HG03521 (cell line): Measurements from ENCODE around the gene CARD10.

Experiments used
- ATAC-seq: cut with Tn5 transposase; IDR thresholded peaks from one replicate; pipeline ENCODE4 v1.9.1; 2021; ENCODE audit warnings: mild to moderate bottlenecking, moderate library complexity; ENCODE audit not compliant: unreplicated experiment

Gene CARD10, protein sequence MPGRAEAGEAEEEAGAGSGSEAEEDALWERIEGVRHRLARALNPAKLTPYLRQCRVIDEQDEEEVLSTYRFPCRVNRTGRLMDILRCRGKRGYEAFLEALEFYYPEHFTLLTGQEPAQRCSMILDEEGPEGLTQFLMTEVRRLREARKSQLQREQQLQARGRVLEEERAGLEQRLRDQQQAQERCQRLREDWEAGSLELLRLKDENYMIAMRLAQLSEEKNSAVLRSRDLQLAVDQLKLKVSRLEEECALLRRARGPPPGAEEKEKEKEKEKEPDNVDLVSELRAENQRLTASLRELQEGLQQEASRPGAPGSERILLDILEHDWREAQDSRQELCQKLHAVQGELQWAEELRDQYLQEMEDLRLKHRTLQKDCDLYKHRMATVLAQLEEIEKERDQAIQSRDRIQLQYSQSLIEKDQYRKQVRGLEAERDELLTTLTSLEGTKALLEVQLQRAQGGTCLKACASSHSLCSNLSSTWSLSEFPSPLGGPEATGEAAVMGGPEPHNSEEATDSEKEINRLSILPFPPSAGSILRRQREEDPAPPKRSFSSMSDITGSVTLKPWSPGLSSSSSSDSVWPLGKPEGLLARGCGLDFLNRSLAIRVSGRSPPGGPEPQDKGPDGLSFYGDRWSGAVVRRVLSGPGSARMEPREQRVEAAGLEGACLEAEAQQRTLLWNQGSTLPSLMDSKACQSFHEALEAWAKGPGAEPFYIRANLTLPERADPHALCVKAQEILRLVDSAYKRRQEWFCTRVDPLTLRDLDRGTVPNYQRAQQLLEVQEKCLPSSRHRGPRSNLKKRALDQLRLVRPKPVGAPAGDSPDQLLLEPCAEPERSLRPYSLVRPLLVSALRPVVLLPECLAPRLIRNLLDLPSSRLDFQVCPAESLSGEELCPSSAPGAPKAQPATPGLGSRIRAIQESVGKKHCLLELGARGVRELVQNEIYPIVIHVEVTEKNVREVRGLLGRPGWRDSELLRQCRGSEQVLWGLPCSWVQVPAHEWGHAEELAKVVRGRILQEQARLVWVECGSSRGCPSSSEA

DNA sequence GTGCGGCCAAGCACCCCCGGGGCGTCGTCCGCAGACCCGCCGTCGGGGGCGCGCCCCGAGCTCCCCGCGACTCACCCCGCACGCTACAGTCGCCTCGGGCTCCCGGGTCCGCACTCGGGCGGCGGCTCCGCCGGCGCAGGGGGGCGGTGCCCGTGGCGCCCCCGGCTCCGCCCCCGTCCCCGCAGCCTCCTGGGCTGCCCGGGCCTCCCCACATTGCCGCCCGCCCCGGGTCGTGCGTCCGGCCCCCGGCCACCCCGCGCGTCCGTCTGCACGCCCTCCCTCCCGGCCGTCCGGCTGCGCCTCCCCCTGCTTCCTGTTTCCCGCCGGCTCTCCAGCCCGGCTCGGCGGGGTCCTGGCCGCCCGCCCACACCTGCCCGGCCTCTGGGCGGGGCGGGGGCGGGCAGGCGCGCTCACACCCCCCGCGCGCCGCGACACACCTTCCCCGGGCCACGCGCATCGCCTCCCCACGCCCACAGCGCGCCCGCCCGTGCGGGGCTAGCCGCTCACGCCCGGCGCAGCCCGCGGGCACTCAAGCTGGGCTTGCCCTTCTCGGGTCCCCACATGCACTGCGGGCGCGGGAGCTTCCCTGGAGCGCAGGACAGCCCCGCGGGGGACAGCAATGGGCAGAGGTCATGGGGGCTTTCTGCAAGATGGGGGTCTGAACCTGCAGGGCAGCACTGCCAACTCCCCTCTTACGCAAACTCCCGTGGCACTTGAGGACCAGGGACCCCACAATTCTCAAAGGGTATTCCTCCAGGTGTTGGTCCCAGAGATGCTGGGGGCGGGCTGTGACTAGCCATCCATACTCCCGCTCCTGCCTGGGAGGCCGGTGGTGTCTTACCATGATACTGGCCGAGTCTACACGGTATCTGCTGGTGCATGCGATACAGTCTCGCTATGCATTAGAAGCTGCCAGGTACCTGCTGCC is at the start of gene CARD10:
TSS of gene CARD10 (minus strand) at position 148 of the 928 bp plus-strand sequence. CDS start 215 bp downstream, outside the sequence.
- no peak for ATAC-seq

DNA sequence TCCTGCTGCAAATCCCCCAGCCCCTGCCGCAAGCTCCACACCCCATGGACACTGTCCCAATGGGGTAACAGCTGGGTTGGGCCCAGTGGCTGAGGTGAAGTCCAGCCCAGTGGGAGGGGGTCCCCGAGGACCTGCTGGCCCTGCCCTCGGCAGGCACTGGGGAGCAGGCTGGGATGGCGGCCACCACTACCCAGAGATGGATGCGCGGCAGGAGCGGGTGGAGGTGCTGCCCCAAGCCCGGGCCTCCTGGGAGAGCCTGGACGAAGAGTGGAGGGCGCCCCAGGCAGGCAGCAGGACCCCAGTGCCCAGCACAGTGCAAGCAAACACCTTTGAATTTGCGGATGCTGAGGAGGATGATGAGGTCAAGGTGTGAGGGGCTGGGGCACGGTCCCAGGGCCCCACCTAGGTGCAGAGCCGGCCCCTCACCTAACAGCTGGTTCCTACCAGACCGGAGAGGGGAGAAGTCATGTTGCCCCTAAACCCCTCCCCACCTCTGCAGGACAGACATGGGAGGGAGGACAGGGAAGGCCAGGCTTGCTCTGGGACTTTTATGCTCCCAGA is 49.3 kb upstream of the CARD10 start:
- no peak for ATAC-seq

DNA sequence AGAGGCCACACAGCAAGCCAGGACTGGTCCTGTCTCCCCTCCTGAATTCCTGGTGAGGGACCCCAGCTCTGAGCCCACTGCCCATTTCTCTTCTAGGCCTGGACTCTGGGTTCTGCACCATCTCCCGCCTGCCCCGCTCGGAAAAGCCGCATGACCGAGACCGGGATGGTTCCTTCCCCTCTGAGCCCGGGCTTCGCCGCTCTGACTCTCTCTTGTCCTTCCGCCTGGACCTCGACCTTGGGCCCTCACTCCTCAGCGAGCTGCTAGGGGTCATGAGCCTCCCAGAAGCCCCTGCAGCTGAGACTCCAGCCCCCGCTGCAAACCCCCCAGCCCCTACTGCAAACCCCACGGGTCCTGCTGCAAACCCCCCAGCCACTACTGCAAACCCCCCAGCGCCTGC is 48.8 kb upstream of the CARD10 start:
- no peak for ATAC-seq

DNA sequence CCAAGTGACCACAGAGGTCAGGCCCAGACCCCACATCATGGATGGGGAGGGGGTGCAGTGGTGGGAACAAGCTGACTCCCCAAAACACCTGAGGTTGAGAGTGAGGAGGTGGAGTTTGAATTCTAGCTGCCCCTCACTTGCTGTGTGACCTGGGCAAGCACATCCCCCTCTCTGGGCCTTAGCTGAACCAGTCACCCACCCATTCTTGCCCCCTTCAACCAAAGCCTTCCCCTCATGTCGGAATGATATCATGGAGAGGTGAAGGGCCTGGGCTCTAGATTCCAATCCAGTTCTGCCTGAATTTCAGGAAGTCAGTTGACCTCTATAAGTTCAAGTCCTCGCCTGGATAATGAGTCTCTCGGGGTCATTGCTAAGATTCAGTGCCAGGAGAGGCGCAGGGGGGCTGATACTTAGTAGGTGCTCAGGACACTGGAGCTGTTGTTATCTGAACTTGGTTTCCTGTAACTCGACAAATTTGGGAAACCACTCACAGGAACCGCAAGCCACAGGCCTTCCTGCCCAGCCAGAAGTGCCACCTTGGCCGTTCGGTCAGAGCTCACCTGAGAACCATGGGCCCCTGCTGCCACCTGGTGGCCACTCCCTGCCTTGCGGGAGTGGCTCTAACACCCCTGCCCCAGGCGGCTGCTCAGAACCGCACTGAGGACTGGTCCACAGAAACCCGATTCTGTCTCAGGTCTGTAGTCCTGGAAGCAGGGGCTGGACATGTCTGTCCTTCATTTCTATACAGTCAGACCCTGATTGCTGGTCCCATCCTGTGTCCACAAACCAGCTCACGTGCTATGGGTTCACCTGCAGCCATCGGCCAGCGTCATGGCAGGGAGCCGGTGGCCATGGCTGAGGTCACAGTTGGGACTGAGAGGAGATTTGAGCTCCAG is 47.9 kb upstream of the CARD10 start:
- ATAC-seq, result peak; percentile 82

DNA sequence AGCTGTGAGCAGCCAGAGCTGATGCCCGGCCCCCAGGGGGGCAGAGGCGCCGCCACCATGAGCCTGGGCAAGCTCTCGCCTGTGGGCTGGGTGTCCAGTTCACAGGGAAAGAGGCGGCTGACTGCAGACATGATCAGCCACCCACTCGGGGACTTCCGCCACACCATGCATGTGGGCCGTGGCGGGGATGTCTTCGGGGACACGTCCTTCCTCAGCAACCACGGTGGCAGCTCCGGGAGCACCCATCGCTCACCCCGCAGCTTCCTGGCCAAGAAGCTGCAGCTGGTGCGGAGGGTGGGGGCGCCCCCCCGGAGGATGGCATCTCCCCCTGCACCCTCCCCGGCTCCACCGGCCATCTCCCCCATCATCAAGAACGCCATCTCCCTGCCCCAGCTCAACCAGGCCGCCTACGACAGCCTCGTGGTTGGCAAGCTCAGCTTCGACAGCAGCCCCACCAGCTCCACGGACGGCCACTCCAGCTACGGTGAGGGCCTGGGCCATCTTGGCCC is 47.2 kb upstream of the CARD10 start:
- no peak for ATAC-seq

DNA sequence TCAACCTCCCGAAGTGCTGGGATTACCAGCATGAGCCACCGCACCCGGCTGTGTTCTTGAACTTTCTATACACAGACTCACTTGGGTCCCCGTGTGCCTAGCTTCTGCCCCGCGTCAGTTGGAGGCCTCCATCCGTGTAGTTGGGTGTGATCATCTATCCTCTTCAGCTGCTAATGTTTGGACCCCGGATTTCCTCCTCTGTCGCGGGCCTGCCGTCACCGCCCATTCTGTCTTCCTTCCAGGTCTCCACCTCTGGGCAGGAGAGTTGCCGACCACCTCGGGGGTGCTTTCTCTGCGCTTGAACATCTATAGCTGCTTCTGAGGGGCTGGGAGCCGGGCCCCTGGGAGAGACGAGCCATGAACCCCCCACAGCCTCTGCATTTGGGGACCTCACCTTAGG is 46.6 kb upstream of the CARD10 start:
- no peak for ATAC-seq

DNA sequence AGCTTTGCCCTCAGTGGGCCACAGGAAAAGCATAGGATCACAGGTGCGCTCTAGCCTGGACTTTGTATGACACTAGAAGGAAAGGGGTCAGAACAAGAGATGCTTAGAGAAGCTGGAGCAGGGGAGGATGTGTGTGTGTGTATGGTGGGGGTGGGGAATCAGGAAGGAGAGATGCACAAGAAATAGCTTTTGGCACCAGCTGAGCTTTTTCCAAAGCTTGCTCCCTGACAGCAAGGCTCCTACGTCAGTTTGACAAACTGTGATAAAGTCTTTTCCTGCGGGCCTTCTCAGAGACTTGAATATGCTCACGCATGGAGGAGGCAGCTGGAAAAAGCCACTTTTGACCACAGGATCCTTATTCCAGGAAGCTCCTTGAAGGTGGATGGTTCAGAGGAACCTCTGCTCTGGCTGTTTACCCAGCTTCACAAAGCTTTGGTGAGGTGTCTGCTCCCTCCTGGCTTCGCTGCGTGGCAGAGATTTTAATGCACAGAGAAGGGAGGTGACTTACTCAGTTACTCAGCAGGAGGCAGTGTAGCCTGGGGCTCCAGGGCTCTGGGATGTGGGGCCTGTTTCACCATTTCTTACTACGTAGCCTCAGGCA is 45.0 kb upstream of the CARD10 start:
- ATAC-seq, result no peak

DNA sequence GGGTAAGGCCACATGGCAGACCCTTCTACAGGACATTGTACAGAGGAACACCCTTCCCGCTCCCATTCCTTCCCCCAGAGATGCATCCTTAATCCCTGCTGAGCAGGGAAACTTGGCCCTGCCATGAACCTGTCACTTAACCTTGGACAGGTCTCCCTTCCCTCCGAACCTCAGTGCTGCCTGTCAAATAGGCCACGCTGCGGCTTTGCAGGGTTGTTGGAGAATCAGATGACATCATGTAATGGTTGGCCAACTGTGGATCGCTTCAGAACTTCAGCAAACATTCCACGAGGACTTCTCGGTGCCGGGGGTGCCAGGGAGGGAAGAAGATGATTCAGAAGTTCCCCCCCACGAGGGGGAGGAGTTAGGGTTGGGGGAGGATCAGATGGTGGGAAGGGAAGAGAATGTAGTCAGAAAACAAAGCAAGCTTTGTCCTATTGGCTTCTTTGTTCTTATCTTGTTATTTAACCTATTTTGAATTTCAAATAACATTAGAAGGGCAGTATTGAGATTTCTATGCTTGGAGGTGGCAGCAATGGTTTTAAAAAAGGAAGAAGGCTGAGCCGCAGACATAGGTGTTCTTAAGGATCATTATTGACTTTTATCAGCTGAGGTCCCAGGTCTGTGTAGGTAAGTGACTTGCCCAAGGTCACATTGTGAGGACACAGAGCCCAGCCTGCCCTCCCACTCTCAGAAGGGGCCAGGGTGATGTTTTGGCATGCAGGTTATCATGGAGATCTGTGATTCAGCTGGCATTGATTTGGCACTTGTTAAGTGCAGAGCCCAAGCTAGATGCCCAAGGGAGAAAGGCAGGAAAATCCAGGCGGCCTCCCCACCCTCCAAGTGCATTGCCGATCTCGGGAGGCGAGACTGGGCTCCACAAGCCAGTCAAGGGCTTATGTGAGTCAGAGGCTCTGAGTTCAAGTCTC is 44.2 kb upstream of the CARD10 start:
- ATAC-seq, result no peak

DNA sequence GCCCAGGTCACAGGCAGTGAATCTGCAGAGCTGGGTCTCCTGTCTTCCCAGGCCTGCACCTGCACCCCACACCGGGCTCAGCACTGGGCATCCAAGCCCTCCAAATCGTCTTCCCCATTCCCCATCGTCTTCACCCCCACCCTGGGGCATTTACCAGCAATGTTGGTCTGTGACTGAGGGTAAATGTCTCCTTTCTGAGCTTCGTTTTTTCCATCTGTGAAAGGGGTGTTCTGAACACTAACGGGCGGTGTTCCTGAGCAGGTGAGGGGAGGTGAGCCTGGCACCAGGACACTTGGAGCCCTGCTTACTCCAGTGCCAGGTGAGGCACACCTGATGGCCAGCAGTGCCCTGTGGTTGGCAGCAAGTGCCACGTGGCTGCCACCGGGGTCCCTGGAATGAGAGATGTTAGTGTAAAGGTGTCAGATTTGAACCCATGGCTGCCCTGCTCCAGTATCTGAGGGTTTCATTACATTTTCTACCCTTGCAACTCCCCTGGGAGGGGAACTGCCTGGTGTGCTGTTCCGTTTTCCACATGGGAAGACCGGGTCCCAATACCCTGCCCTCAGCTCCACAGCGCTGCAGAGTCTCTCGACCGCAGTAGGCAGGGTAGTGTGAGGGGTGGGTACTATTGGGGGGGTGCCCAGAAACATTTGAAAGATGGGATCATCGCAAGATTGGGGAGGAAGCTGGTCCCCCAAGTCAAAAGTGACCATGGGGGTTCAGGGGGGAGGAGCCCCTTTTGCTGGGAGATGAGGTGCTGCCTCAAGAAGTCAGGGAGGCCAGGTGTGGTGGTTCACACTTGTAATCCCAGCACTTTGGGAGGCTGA is 43.0 kb upstream of the CARD10 start:
- ATAC-seq, result no peak

DNA sequence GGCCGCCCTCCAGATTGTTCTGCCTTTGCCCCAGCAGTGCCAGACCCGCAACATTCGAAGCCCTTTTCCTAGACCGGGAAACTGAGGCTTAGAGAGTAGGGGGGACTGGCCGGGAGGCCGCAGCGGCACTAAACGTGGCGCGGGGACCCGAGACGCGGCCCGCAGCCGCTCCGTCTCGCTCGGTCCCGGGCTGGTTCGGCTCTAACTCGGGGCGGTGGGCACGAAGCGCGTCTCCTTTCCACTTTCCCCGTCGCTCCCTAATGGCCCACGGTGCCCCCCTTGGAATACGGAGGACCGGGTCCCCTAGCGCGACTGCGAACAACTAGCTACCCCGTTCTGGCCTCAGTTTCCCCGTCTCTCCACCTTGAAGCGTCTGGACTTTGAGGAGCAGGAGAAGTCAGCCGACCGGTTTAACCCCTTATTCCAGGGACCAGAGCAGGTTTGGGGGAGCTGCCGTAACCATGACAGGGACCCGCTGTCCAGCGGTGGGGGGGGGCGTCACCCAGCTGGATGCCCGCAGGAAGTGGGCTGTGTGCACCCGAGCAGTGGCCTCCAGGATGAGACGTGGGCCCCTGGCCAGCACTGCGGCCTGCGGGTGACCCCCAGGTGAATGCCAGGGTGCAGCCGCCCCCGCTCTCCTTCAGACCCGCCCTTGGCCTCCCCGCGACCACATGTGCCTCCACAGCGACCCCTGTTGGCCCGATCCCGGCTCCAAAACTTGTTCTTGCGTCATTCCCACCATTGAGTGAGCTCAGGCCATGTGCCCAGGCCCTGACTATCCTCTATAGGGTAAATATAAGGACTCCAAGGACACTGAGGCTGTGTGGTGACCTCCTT is 42.2 kb upstream of the CARD10 start:
- no peak for ATAC-seq

DNA sequence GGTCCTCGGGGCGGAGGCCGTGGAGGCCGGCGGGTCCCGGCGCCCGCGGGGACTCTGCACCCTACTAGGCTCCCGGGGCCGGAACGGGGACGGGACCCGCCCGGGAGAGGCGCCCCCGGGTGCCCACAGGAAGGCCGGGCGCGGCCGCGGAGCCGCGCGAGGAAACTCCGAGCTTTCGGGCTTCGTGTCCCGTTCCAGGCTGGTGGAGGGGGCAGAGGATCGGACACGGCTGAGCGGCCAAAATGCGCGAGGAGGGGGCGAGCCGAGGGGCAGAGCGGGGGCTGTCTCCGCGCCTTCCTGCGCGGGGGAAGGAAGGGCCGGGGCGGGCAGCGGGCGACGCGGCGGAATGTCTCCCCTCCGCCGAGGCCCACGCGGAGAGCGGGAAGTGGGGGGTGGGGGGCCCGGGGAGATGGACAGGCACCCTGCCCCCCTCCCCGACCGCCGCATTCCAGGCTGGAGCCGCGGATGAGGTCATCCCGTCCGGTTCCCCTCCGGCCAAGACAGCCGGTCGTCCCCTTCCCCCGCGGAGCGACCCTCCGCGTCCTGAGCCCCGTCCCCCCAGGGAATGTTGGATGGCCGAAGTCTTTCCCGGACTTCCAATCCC is 41.5 kb upstream of the CARD10 start:
- no peak for ATAC-seq

DNA sequence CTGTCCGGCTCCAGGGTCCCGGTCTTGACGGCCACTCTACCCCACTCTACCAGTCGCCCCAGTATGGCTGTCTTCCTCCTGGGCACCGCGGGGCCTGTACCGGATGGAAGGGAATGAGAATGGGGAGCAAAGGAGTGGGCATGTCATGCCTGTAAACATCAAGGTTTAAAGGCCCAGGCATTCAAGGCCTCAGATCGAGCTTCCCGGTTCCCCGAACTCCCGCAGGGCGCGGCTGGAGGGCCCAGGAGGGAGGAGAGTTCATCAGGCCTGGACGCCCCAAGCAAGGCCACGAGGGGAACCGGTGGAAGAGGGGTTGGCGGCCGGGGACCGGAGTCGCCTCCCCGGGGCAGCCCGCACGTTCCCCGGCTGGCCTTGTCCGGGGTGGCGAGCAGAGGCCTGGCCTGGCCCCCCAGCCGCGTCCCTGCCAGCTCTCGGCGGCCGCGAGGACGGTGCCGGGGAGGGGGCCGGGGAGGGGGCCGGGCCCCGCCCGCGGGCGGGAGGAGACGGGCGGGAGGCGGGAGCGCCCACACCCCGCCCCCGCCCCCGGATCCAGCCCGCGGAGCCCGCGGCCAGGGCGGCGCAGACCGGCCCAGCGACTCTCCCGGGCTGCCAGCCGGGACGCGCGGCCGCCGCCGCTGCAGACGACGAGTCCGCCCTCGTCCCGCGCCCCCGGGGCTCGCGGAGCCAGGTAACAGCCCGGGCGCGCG is 40.8 kb upstream of the CARD10 start, which contains the start of gene CDC42EP1:
TSS of gene CDC42EP1 (plus strand) at position 580 of the 707 bp plus-strand sequence. CDS start 5,870 bp downstream, outside the sequence.
- ATAC-seq, result no peak

DNA sequence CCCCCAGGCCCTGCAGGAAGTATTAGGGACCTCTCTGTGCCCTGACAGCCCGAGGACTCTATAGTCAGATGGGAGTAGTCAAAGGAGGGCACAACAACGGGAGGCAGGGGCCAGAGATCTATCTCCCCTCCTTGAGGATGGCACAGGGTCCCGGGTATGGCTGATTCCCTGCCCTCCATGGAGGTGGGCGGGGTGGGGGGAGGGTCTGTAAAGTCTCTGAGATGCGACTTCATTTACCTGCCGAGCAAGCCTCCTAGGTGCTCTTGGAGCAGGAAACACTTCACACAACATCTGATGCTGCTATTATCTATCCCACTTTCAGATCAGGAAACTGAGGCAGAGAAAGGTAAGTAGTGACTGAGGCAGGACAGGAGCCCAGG is 40.3 kb upstream of the CARD10 start:
- ATAC-seq, result no peak

DNA sequence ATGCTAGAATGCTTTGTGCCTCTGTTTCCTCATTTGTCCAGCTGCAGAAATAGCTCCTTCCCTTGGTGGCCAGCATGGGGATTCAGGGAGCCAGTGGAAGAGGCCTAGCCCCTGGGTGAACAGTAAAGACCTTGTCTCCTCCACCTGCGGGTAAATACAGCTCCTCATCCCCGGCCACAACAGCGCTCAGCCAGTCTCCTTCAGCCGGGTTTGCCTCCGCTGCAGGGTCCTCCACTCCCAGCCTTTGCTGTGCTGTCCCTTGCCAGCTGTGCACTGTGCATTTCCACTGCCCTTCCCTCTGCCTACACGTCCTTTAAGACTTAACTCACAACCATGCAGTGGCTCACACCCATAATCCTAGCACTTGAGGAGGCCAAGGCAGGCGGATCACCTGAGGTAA is 39.6 kb upstream of the CARD10 start:
- no peak for ATAC-seq
